H1 (cell line): ENCODE data around the gene RNF6. TPM values are rescaled to one million over a fixed set of nuclear protein-coding genes. Genes with fewer than 3 reads are reported as not detected.

Experiments
- CTCF ChIA-PET: fragments of 300-600 bp; sonication (Branson Sonifier 250); formaldehyde crosslinking; loops from one replicate; lab custom pipeline; 2021; ENCODE audit not compliant: partially characterized antibody; lab: Charles Lee
- POLR2A ChIA-PET: fragments of 300-600 bp; sonication (Branson Sonifier 250); formaldehyde crosslinking; loops from one replicate; lab custom pipeline; 2021; ENCODE audit warnings: inconsistent platforms; ENCODE audit not compliant: partially characterized antibody; lab: Charles Lee
- DNase-seq, 2 experiments: peaks; one replicate each; pipeline versions ENCODE4 v3.0.0 to v3.0.0-alpha.2; 2010 to 2022; ENCODE audit warnings: low spot score in 2 of 2, low read depth in 1 of 2, mixed read lengths in 1 of 2
- FAIRE-seq: peaks from 2 replicates; lab custom pipeline; 2011; peaks lifted over from hg19 to GRCh38; lab: Jason Lieb, UNC
- H2AFZ ChIP-seq: 2 replicates; pipeline ENCODE4 v1.8.1; 2012; ENCODE audit warnings: low read length, inconsistent platforms
- H2AK5ac ChIP-seq: 2 replicates; pipeline ENCODE4 v1.6.1; 2013; ENCODE audit warnings: low read depth, low read length
- H2BK120ac ChIP-seq: replicated peaks from 2 replicates; pipeline ENCODE3; 2013; ENCODE audit warnings: low read depth, low read length, inconsistent platforms
- H2BK12ac ChIP-seq: 2 replicates; pipeline ENCODE4 v1.6.1; 2013; ENCODE audit warnings: low read depth, low read length
- H2BK15ac ChIP-seq: 2 replicates; pipeline ENCODE4 v1.6.1; 2013; ENCODE audit warnings: low read length
- H2BK20ac ChIP-seq: 2 replicates; pipeline ENCODE4 v1.6.1; 2013; ENCODE audit warnings: low read length
- H2BK5ac ChIP-seq: 2 replicates; pipeline ENCODE4 v1.6.1; 2013; ENCODE audit warnings: low read depth, low read length
- H3K14ac ChIP-seq: 2 replicates; pipeline ENCODE4 v1.6.1; 2013; ENCODE audit warnings: inconsistent platforms; ENCODE audit not compliant: insufficient read length
- H3K18ac ChIP-seq: 2 replicates; pipeline ENCODE4 v1.6.1; 2013; ENCODE audit warnings: low read length; ENCODE audit errors: extremely low read depth
- H3K23ac ChIP-seq: 2 replicates; pipeline ENCODE4 v1.6.1; 2013; ENCODE audit warnings: inconsistent platforms; ENCODE audit not compliant: insufficient read length
- H3K23me2 ChIP-seq: 2 replicates; pipeline ENCODE4 v1.6.1; 2013; ENCODE audit warnings: low read depth, low read length
- H3K27ac ChIP-seq: 2 replicates; pipeline ENCODE4 v1.6.1; 2011; ENCODE audit warnings: low read depth, low read length, inconsistent platforms
- H3K27me3 ChIP-seq, 4 experiments: replicated peaks in 1 of 4; 1 replicate in 1 of 4; 2 replicates in 3 of 4; pipeline versions ENCODE4 v1.6.1 to v1.8.1; 2011 to 2013; ENCODE audit warnings: low read length in 3 of 4, mild to moderate bottlenecking in 3 of 4, inconsistent platforms in 2 of 4, mixed read lengths in 2 of 4, moderate library complexity in 1 of 4; ENCODE audit not compliant: control insufficient read depth in 3 of 4, insufficient read depth in 3 of 4; ENCODE audit errors: extremely low read depth in 1 of 4
- H3K36me3 ChIP-seq, 4 experiments: 2 replicates each; pipeline versions ENCODE4 v1.6.1 to v1.8.1; 2011 to 2013; ENCODE audit warnings: mild to moderate bottlenecking in 4 of 4, low read length in 3 of 4, moderate library complexity in 2 of 4, control low read depth in 1 of 4, inconsistent platforms in 1 of 4; ENCODE audit not compliant: insufficient read depth in 4 of 4, control insufficient read depth in 2 of 4
- H3K4ac ChIP-seq: replicated peaks from 2 replicates; pipeline ENCODE3; 2013; ENCODE audit warnings: low read length, low read depth, mixed read lengths, inconsistent platforms; ENCODE audit not compliant: insufficient read length
- H3K4me1 ChIP-seq, 4 experiments: replicated peaks in 1 of 4; 1 replicate in 1 of 4; 2 replicates in 3 of 4; pipeline versions ENCODE4 v1.6.1 to v1.8.1; 2011 to 2013; ENCODE audit warnings: low read length in 3 of 4, inconsistent platforms in 2 of 4, mixed read lengths in 1 of 4; ENCODE audit not compliant: insufficient read depth in 4 of 4, control insufficient read depth in 3 of 4
- H3K4me2 ChIP-seq, 2 experiments: 2 replicates each; pipeline versions ENCODE4 v1.6.1 to v1.8.1; 2011 to 2013; ENCODE audit warnings: low read depth in 2 of 2, low read length in 2 of 2, control low read depth in 1 of 2, inconsistent platforms in 1 of 2, mild to moderate bottlenecking in 1 of 2; ENCODE audit not compliant: insufficient read depth in 1 of 2
- H3K4me3 ChIP-seq, 4 experiments: fragments of 200-600, 300-600 bp in 1 of 4; sonication (generic), shearing (Covaris generic), sonication (Bioruptor Twin) in 1 of 4; 2 replicates each; pipeline versions ENCODE4 v1.5.1 to v1.8.1; 2011 to 2016; ENCODE audit warnings: low read length in 4 of 4, low read depth in 3 of 4, control low read depth in 2 of 4, inconsistent platforms in 2 of 4, mild to moderate bottlenecking in 2 of 4, mixed read lengths in 1 of 4, moderate library complexity in 1 of 4; ENCODE audit not compliant: insufficient read depth in 2 of 4; ENCODE audit errors: extremely low read depth in 1 of 4
- H3K56ac ChIP-seq: replicated peaks from 2 replicates; pipeline ENCODE3; 2013; ENCODE audit warnings: low read depth, mild to moderate bottlenecking, mixed read lengths, low read length, inconsistent platforms; ENCODE audit not compliant: insufficient read length
- H3K79me1 ChIP-seq: 2 replicates; pipeline ENCODE4 v1.6.1; 2013; ENCODE audit warnings: low read depth, low read length, control low read depth
- H3K79me2 ChIP-seq, 2 experiments: 2 replicates each; pipeline versions ENCODE4 v1.6.1 to v1.8.1; 2012 to 2013; ENCODE audit warnings: low read length in 2 of 2, mild to moderate bottlenecking in 2 of 2, inconsistent platforms in 1 of 2; ENCODE audit not compliant: insufficient read depth in 2 of 2, control insufficient read depth in 1 of 2
- H3K9ac ChIP-seq, 4 experiments: replicated peaks in 1 of 4; 1 replicate in 1 of 4; 2 replicates in 3 of 4; pipeline versions ENCODE4 v1.6.1 to v1.8.1; 2011 to 2013; ENCODE audit warnings: low read depth in 3 of 4, low read length in 3 of 4, control low read depth in 2 of 4, mild to moderate bottlenecking in 2 of 4, moderate library complexity in 2 of 4, inconsistent platforms in 1 of 4; ENCODE audit errors: extremely low read depth in 1 of 4
- H3K9me3 ChIP-seq, 2 experiments: 2 replicates each; pipeline versions ENCODE4 v1.6.1 to v1.8.1; 2012 to 2013; ENCODE audit warnings: mild to moderate bottlenecking in 2 of 2, moderate library complexity in 2 of 2, control low read depth in 1 of 2, inconsistent platforms in 1 of 2, low read depth in 1 of 2, low read length in 1 of 2, mixed read lengths in 1 of 2; ENCODE audit not compliant: insufficient read depth in 2 of 2
- H4K20me1 ChIP-seq, 2 experiments: replicated peaks in 1 of 2; 2 replicates each; pipeline versions ENCODE3 to v1.8.1; 2011 to 2013; ENCODE audit warnings: inconsistent platforms in 2 of 2, low read length in 2 of 2, mild to moderate bottlenecking in 1 of 2; ENCODE audit not compliant: insufficient read depth in 2 of 2, control insufficient read depth in 1 of 2
- H4K5ac ChIP-seq: 2 replicates; pipeline ENCODE4 v1.6.1; 2013; ENCODE audit warnings: low read length, low read depth, mixed read lengths, inconsistent platforms; ENCODE audit not compliant: insufficient read length
- H4K8ac ChIP-seq: 2 replicates; pipeline ENCODE4 v1.8.0; 2013; ENCODE audit warnings: mild to moderate bottlenecking, moderate library complexity, low read length, inconsistent platforms; ENCODE audit not compliant: insufficient read depth; ENCODE audit errors: extremely low read depth
- H4K91ac ChIP-seq: replicated peaks from 2 replicates; pipeline ENCODE3; 2013; ENCODE audit warnings: low read length, mixed read lengths, inconsistent platforms; ENCODE audit not compliant: insufficient read length
- BCL11A ChIP-seq, 2 experiments: IDR thresholded peaks; one replicate each; pipeline ENCODE4 v1.6.1; 2011; ENCODE audit warnings: low read depth in 2 of 2, low read length in 2 of 2, mild to moderate bottlenecking in 2 of 2
- CBX8 ChIP-seq: fragments of 300-800, 300-1000 bp; sonication (generic); IDR thresholded peaks from 2 replicates; pipeline ENCODE4 v1.7.1; 2016; ENCODE audit warnings: low read depth, low read length, borderline replicate concordance
- CEBPB ChIP-seq: IDR thresholded peaks from 2 replicates; pipeline ENCODE4 v1.6.1; 2012; ENCODE audit warnings: low read depth, low read length
- CHD1 ChIP-seq: IDR thresholded peaks from 2 replicates; pipeline ENCODE4 v1.6.1; 2012; ENCODE audit warnings: low read depth, low read length, improper control_type of control experiment
- CHD2 ChIP-seq: IDR thresholded peaks from 2 replicates; pipeline ENCODE4 v1.6.1; 2012; ENCODE audit warnings: low read length, improper control_type of control experiment
- SIX5 ChIP-seq: IDR thresholded peaks from 2 replicates; pipeline ENCODE4 v1.6.1; 2011; ENCODE audit warnings: mild to moderate bottlenecking, low read depth, low read length
- WGBS, 2 experiments: shearing (Covaris generic) in 1 of 2; methylation state at CpG; one replicate each; pipeline versions ENCODE4 v1.1.6 to v1.1.7; 2013 to 2015; ENCODE audit warnings: low lambda C conversion rate in 2 of 2, mixed read lengths in 2 of 2, inconsistent platforms in 1 of 2, low coverage in 1 of 2, missing lambda C conversion rate in 1 of 2; ENCODE audit not compliant: insufficient replicate concordance in 2 of 2, insufficient coverage in 1 of 2, insufficient read length in 1 of 2; ENCODE audit errors: extremely low coverage in 1 of 2, missing lambda C conversion rate in 1 of 2; 5-methylcytosine and 5-hydroxymethylcytosine counted together
- polyA plus RNA-seq, 7 experiments: library from polyadenylated mRNA; depleted of rRNA in 3 of 7; stranded (reverse) in 5 of 7; unstranded in 2 of 7; fragments of >200 nt in 5 of 7; fragments of 200-250 nt in 2 of 7; gene quantifications; 1 replicate in 5 of 7; 2 replicates in 1 of 7; 4 replicates in 1 of 7; pipeline versions ENCODE4 v1.2.1 to v1.2.3, GENCODE V29; 2011 to 2013; ENCODE audit warnings: missing spikeins in 2 of 7, mixed read lengths in 2 of 7
- total RNA-seq: library from RNA; stranded (reverse); fragmentation: NEBNext Ultra II Directional; extraction: Animal tissue kit (Norgen Biotek cat#: 25700); gene quantifications from 2 replicates; pipeline ENCODE4 v1.2.1, GENCODE V29; 2021

Gene RNF6
- total and polyA plus RNA-seq, 2 of the 8 experiments (the other 6 are each of a cell fraction or from before 2014, with no cell fraction given): 4.0 to 13.8 TPM

DNA sequence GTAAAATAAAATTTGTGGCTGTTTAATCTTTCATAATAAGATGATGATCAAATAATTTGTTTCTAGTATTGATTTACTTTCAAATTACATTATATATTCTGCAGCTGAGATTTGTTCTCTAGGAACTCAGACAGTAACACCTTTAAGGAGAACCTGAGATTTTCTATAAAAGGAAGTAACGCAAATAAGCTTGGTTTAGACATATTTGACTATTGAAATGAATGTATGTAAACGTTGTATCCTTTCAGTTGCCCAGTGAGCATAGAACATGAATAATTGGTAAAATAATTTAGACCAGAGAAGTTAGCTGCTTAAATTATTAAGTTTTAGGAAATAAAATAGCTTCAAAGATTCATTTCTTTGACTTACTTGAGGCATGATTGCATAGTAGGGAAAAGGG, 34.9 kb upstream of the RNF6 start:
- POLR2A ChIA-PET: interaction anchor here (1.7 kb wide), 1 partner anchor 35 kb away, joined by 3 read pairs; the partner anchor contains the start of gene RNF6
- Histone ChIP-seq H2BK12ac (no peak overlapping the region), H3K27me3 (no peaks in the 10 kb centered on the region), H2BK120ac (no peak overlapping the region), H2BK20ac (no peak overlapping the region), H2AK5ac (no peak overlapping the region), H3K4me2 (no peak overlapping the region), H4K91ac (no peak overlapping the region), H3K23me2 (peaks cover 3% of the 10 kb centered on the region; the same call in 1 of the 2 replicates), H3K4me1 (peaks cover 0 to 3% (median 0%) of the 10 kb centered on the region in 4 experiments; a peak in 1 of 7 replicates), H3K14ac (no peak overlapping the region), H3K23ac (no peak overlapping the region), H3K79me1 (peaks cover 2% of the 10 kb centered on the region; the same call in 1 of the 2 replicates), H2BK15ac (no peak overlapping the region), H4K5ac (no peak overlapping the region), H2AFZ (no peak overlapping the region), H2BK5ac (no peak overlapping the region), H3K4ac (no peak overlapping the region), H4K20me1 (peaks cover 4 to 9% of the 10 kb centered on the region in 2 experiments), H3K9me3 (no peaks in the 10 kb centered on the region), H3K9ac (no peak overlapping the region), H3K18ac (no peak overlapping the region), H3K27ac (no peak overlapping the region), H3K4me3 (no peak overlapping the region), H3K56ac (no peak overlapping the region), H3K79me2 (peaks cover 4 to 76% of the 10 kb centered on the region in 2 experiments; a peak in 3 of 4 replicates), H4K8ac (no peak overlapping the region), H3K36me3 (no peaks in the 10 kb centered on the region)
- whole genome bisulfite sequencing, 2 experiments: 73% methylated on average over 2 of the region's 2 CpGs; no CpG with 5 or more reads in 1 of the 2 experiments
- FAIRE-seq: no peak
- DNase-seq: no peak
- no peak for TF ChIP-seq CEBPB
- no peak for TF ChIP-seq CHD1
- TF ChIP-seq CBX8: no peak
- TF ChIP-seq SIX5: no peak
- no peak for TF ChIP-seq CHD2
- no peak for TF ChIP-seq BCL11A (IDR thresholded peaks at IDR 0.05; ENCODE audit: low read depth in 2 of 2, low read length in 2 of 2)
- CTCF ChIA-PET: interaction anchor here (1.4 kb wide), 1 partner anchor 19 kb away, joined by 3 read pairs; no protein-coding TSS in a partner anchor
